ENCODE data around the gene BLTP1.

The BLTP1 gene

GRCh38 chr4:122170775-122171174 lies 18.6 kb downstream of the BLTP1 start:
- DNase-seq: no peak

GRCh38 chr4:122171323-122171722 lies 19.2 kb downstream of the BLTP1 start:
- DNase-seq: no peak

- DNase-seq: no peak
Measured at GRCh38 chr4:122172266-122172665, 20.1 kb downstream of the BLTP1 start.

- no peak for DNase-seq
Measured at GRCh38 chr4:122178961-122179360, 26.8 kb downstream of the BLTP1 start.

- no peak for DNase-seq
Measured at GRCh38 chr4:122195718-122196117, 43.6 kb downstream of the BLTP1 start.

Measured in activated naive CD4-positive, alpha-beta T cell treated with Interleukin-2 at 50 U/mL for 16 hours (primary cell).